BJ (cell line): ENCODE measurements around the gene PRR36. TPM values are rescaled to one million over a fixed set of nuclear protein-coding genes. Genes with fewer than 3 reads are reported as not detected.
A peak's percentile ranks its signal among the peaks of the same experiment; 100 is the strongest.

Experiments used
- CTCF ChIA-PET: fragments of 350-600 bp; formaldehyde crosslinking; extraction: SDS; loops from one replicate; lab custom pipeline; 2021; ENCODE audit warnings: antibody characterized with exemption, inconsistent platforms; lab: Yijun Ruan, JAX
- POLR2A ChIA-PET: fragments of 300-600 bp; sonication (Branson Sonifier 250); formaldehyde crosslinking; extraction: SDS; loops from one replicate; lab custom pipeline; 2021; ENCODE audit warnings: antibody characterized with exemption; lab: Charles Lee
- DNase-seq: peaks from one replicate; pipeline ENCODE4 v3.0.0-alpha.2; 2011; ENCODE audit warnings: low read depth
- H3K27me3 ChIP-seq: 2 replicates; pipeline ENCODE4 v1.6.0; 2011; ENCODE audit warnings: low read length; ENCODE audit not compliant: control insufficient read depth, insufficient read depth
- H3K36me3 ChIP-seq: 2 replicates; pipeline ENCODE4 v1.5.1; 2011; ENCODE audit warnings: low read length; ENCODE audit not compliant: control insufficient read depth, insufficient read depth
- H3K4me3 ChIP-seq: 2 replicates; pipeline ENCODE4 v1.5.1; 2011; ENCODE audit warnings: low read depth, mild to moderate bottlenecking, control low read depth, low read length
- CTCF ChIP-seq: IDR thresholded peaks from 2 replicates; pipeline ENCODE4 v1.5.1; 2011; ENCODE audit warnings: low read depth, mild to moderate bottlenecking, control low read depth, inconsistent platforms, low read length, moderate library complexity; ENCODE audit not compliant: insufficient read depth
- polyA plus RNA-seq: library from polyadenylated mRNA; depleted of rRNA; stranded (reverse); fragments of >200 nt; gene quantifications from 2 replicates; pipeline ENCODE4 v1.2.3, GENCODE V29; 2011

The PRR36 gene
- polyA plus RNA-seq, 1 experiment, result not detected

GRCh38 chr19:7852851-7853769, 21.1 kb downstream of the PRR36 start:
- DNase-seq, result no peak
- H3K27me3 ChIP-seq, result no peaks in the 10 kb centered on the region
- ChIA-PET CTCF (interaction anchor here (0.6 to 3.9 kb wide), 22 partner anchors 9 to 355 kb away, joined by 3 to 29 read pairs (median 5); partner anchors contain the start of genes LRRC8E, MAP2K7, SNAPC2 and TIMM44), POLR2A (no interaction called here)
- no peak overlapping the region for H3K4me3 ChIP-seq
- TF ChIP-seq CTCF, result peak; percentile 87
- no peaks in the 10 kb centered on the region for H3K36me3 ChIP-seq

GRCh38 chr19:7851623-7852500, 22.3 kb downstream of the PRR36 start:
- Histone ChIP-seq H3K27me3 (no peaks in the 10 kb centered on the region), H3K36me3 (no peaks in the 10 kb centered on the region), H3K4me3 (no peak overlapping the region)
- ChIA-PET CTCF (interaction anchor here (0.6 to 3.9 kb wide), 17 partner anchors 7 to 151 kb away, joined by 3 to 29 read pairs (median 5); partner anchors contain the start of genes MAP2K7, SNAPC2 and TIMM44), POLR2A (no interaction called here)
- no peak for DNase-seq
- no peak for TF ChIP-seq CTCF

DNA sequence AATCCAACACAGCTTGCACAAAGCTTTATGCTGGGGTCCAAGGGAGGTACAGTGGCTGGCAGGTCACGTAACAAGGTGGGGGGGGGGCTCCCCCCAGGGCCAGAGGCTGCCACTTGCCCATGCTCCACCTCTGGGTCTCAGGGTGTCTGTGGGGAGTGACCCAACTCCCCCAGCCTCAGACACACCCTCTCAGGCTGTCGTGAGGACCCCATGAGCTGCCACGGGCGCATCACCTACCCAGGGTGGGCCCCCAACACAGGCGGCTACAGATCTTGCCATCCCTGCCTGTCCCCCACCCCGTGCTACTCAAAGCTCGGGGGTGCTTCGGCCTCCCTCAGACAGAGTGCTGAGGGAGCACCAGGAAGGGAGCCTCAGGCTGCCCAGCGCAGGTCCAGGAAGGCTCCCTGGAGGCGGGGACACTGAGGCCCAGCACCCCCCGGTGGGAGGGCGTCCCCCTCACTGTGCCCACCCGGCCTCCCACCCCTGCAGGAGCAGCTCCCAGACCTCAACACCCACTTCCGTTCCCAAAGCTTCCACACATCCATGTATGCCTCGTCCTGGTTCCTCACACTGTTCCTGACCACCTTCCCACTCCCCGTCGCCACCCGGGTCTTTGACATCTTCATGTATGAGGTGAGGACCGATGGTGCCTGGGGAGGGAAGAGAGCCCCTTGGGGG, 23.1 kb downstream of the PRR36 start:
- ChIA-PET CTCF (interaction anchor here (1.0 to 3.9 kb wide), 3 partner anchors 9 to 93 kb away, joined by 3 to 17 read pairs (median 7); partner anchors contain the start of gene TIMM44), POLR2A (no interaction called here)
- DNase-seq, result no peak
- H3K36me3 ChIP-seq, result no peaks in the 10 kb centered on the region
- H3K4me3 ChIP-seq, result no peak overlapping the region
- no peak for TF ChIP-seq CTCF
- no peaks in the 10 kb centered on the region for H3K27me3 ChIP-seq

GRCh38 chr19:7850000-7850813, 24.0 kb downstream of the PRR36 start:
- H3K36me3 ChIP-seq, result no peaks in the 10 kb centered on the region
- CTCF ChIA-PET, result interaction anchor here (0.6 to 1.8 kb wide), 3 partner anchors 10 to 370 kb away, joined by 3 to 7 read pairs (median 3); no protein-coding TSS in a partner anchor
- no peak overlapping the region for H3K4me3 ChIP-seq
- TF ChIP-seq CTCF, result no peak
- POLR2A ChIA-PET, result no interaction called here
- H3K27me3 ChIP-seq, result no peaks in the 10 kb centered on the region
- no peak for DNase-seq
